Astrocyte (in vitro differentiated cells and primary cell): ENCODE results near the gene GREM2. TPM values are rescaled to one million over a fixed set of nuclear protein-coding genes. Genes with fewer than 3 reads are reported as not detected.

Experiments
- DNase-seq: peaks from one replicate; pipeline ENCODE4 v3.0.0-alpha.2; 2010; ENCODE audit warnings: low read depth
- FAIRE-seq: peaks from 2 replicates; lab custom pipeline; 2011; peaks lifted over from hg19 to GRCh38; lab: Jason Lieb, UNC
- H2AFZ ChIP-seq: 2 replicates; pipeline ENCODE4 v1.6.0; 2012; ENCODE audit warnings: low read depth, low read length, inconsistent platforms
- H3K27ac ChIP-seq: 2 replicates; pipeline ENCODE4 v1.5.1; 2011; ENCODE audit warnings: low read depth, low read length, inconsistent platforms
- H3K27me3 ChIP-seq: 2 replicates; pipeline ENCODE4 v1.6.0; 2011; ENCODE audit warnings: low read length, inconsistent platforms; ENCODE audit not compliant: insufficient read depth
- H3K36me3 ChIP-seq: 2 replicates; pipeline ENCODE4 v1.5.1; 2011; ENCODE audit warnings: low read length, inconsistent platforms; ENCODE audit not compliant: insufficient read depth
- H3K4me1 ChIP-seq: 2 replicates; pipeline ENCODE4 v1.5.1; 2011; ENCODE audit warnings: low read length, inconsistent platforms; ENCODE audit not compliant: insufficient read depth
- H3K4me2 ChIP-seq: 2 replicates; pipeline ENCODE4 v1.6.0; 2012; ENCODE audit warnings: low read length, inconsistent platforms
- H3K4me3 ChIP-seq: 2 replicates; pipeline ENCODE4 v1.5.1; 2011; ENCODE audit warnings: low read depth, mild to moderate bottlenecking, low read length, inconsistent platforms; ENCODE audit not compliant: insufficient read depth
- H3K79me2 ChIP-seq: 2 replicates; pipeline ENCODE4 v1.6.0; 2012; ENCODE audit warnings: mild to moderate bottlenecking, low read length, inconsistent platforms; ENCODE audit not compliant: insufficient read depth
- H3K9ac ChIP-seq: 2 replicates; pipeline ENCODE4 v1.6.0; 2012; ENCODE audit warnings: mild to moderate bottlenecking, low read length, inconsistent platforms
- H3K9me3 ChIP-seq: 2 replicates; pipeline ENCODE4 v1.5.1; 2012; ENCODE audit warnings: low read depth, mild to moderate bottlenecking, low read length, inconsistent platforms; ENCODE audit not compliant: insufficient read depth
- H4K20me1 ChIP-seq: 2 replicates; pipeline ENCODE4 v1.6.0; 2012; ENCODE audit warnings: low read length, inconsistent platforms; ENCODE audit not compliant: insufficient read depth
- H3K27ac Mint-ChIP-seq: one replicate; pipeline ENCODE4 v1.8.0; 2021; ENCODE audit warnings: mild to moderate bottlenecking, mixed read lengths; ENCODE audit not compliant: unreplicated experiment
- H3K27me3 Mint-ChIP-seq: one replicate; pipeline ENCODE4 v1.8.0; 2021; ENCODE audit warnings: low read depth, mixed read lengths; ENCODE audit not compliant: unreplicated experiment
- H3K36me3 Mint-ChIP-seq: one replicate; pipeline ENCODE4 v1.8.0; 2021; ENCODE audit warnings: low read depth, mixed read lengths; ENCODE audit not compliant: unreplicated experiment
- H3K4me1 Mint-ChIP-seq: one replicate; pipeline ENCODE4 v1.8.0; 2021; ENCODE audit warnings: low read depth, mixed read lengths; ENCODE audit not compliant: unreplicated experiment
- H3K4me3 Mint-ChIP-seq: one replicate; pipeline ENCODE4 v1.8.0; 2021; ENCODE audit warnings: mild to moderate bottlenecking, moderate library complexity, mixed read lengths; ENCODE audit not compliant: unreplicated experiment
- H3K9me3 Mint-ChIP-seq: one replicate; pipeline ENCODE4 v1.8.0; 2021; ENCODE audit warnings: mild to moderate bottlenecking, mixed read lengths; ENCODE audit not compliant: unreplicated experiment
- CTCF ChIP-seq: IDR thresholded peaks from 2 replicates; pipeline ENCODE4 v1.5.1; 2011; ENCODE audit warnings: low read depth, mild to moderate bottlenecking, inconsistent platforms, low read length, moderate library complexity; ENCODE audit not compliant: insufficient read depth
- EZH2 ChIP-seq: IDR thresholded peaks from 2 replicates; pipeline ENCODE4 v1.6.1; 2012; ENCODE audit warnings: mild to moderate bottlenecking, low read length, inconsistent platforms; ENCODE audit not compliant: insufficient read depth
- total RNA-seq: library from RNA; stranded (reverse); gene quantifications from 2 replicates; pipeline ENCODE4 v1.2.1, GENCODE V29; 2021

Gene GREM2
- total RNA-seq, 1 donor from 2014 or later = 0.14 TPM

- Mint-ChIP-seq H3K4me1 (peaks cover 2% of the 10 kb centered on the region), H3K4me3 (no peak overlapping the region), H3K36me3 (no peaks in the 10 kb centered on the region), H3K27me3 (peaks cover 2% of the 10 kb centered on the region), H3K9me3 (no peaks in the 10 kb centered on the region), H3K27ac (no peak overlapping the region)
- no peak overlapping the region for H3K9ac ChIP-seq
- H3K27ac ChIP-seq = no peak overlapping the region
- TF ChIP-seq EZH2 (no peak), CTCF (no peak)
- no peak overlapping the region for H2AFZ ChIP-seq
- H3K79me2 ChIP-seq = no peaks in the 10 kb centered on the region
- H3K9me3 ChIP-seq = no peaks in the 10 kb centered on the region
- no peak for DNase-seq
- H3K27me3 ChIP-seq = no peaks in the 10 kb centered on the region
- H3K4me2 ChIP-seq = no peak overlapping the region
- H3K36me3 ChIP-seq = no peaks in the 10 kb centered on the region
- H4K20me1 ChIP-seq = no peaks in the 10 kb centered on the region
- no peak overlapping the region for H3K4me3 ChIP-seq
- FAIRE-seq = no peak
- H3K4me1 ChIP-seq = no peaks in the 10 kb centered on the region
These were observed 73.1 kb downstream of the GREM2 start for GRCh38 chr1:240538776-240539430.

GRCh38 chr1:240533154-240533780, 78.7 kb downstream of the GREM2 start:
- Histone ChIP-seq H3K4me1 (no peaks in the 10 kb centered on the region), H3K79me2 (no peaks in the 10 kb centered on the region), H3K27me3 (no peaks in the 10 kb centered on the region), H2AFZ (no peak overlapping the region), H3K4me2 (no peak overlapping the region), H3K36me3 (no peaks in the 10 kb centered on the region), H3K9ac (no peak overlapping the region), H3K4me3 (no peak overlapping the region), H3K9me3 (no peaks in the 10 kb centered on the region), H3K27ac (no peak overlapping the region), H4K20me1 (no peaks in the 10 kb centered on the region)
- Mint-ChIP-seq H3K4me1 (no peaks in the 10 kb centered on the region), H3K27ac (no peak overlapping the region), H3K4me3 (no peak overlapping the region), H3K9me3 (no peaks in the 10 kb centered on the region), H3K27me3 (peaks cover 6% of the 10 kb centered on the region), H3K36me3 (no peaks in the 10 kb centered on the region)
- DNase-seq (no peak), FAIRE-seq (peak; percentile 26)
- no peak for TF ChIP-seq EZH2
- no peak for TF ChIP-seq CTCF

GRCh38 chr1:240528591-240528990, 83.4 kb downstream of the GREM2 start:
- TF ChIP-seq EZH2 (no peak), CTCF (no peak)
- H3K4me2 ChIP-seq = no peak overlapping the region
- H3K27ac ChIP-seq = no peak overlapping the region
- no peaks in the 10 kb centered on the region for H3K36me3 Mint-ChIP-seq
- H3K27me3 Mint-ChIP-seq = peaks cover 2% of the 10 kb centered on the region
- no peaks in the 10 kb centered on the region for H3K36me3 ChIP-seq
- DNase-seq (no peak), FAIRE-seq (no peak)
- no peaks in the 10 kb centered on the region for H3K9me3 ChIP-seq
- no peaks in the 10 kb centered on the region for H4K20me1 ChIP-seq
- no peaks in the 10 kb centered on the region for H3K9me3 Mint-ChIP-seq
- H2AFZ ChIP-seq = no peak overlapping the region
- H3K79me2 ChIP-seq = no peaks in the 10 kb centered on the region
- no peaks in the 10 kb centered on the region for H3K4me1 ChIP-seq
- no peak overlapping the region for H3K9ac ChIP-seq
- H3K4me3 Mint-ChIP-seq = no peak overlapping the region
- no peaks in the 10 kb centered on the region for H3K4me1 Mint-ChIP-seq
- no peaks in the 10 kb centered on the region for H3K27me3 ChIP-seq
- H3K27ac Mint-ChIP-seq = no peak overlapping the region
- no peak overlapping the region for H3K4me3 ChIP-seq
